IPS-20b (cell line): Measurements from ENCODE around the gene TWNK.

Experiments used
- H3K27ac ChIP-seq: one replicate; pipeline ENCODE4 v1.5.1; 2013; ENCODE audit warnings: low read length
- H3K27me3 ChIP-seq: 2 replicates; pipeline ENCODE4 v1.6.1; 2013; ENCODE audit warnings: mild to moderate bottlenecking, low read length, inconsistent platforms; ENCODE audit not compliant: insufficient read depth
- H3K36me3 ChIP-seq: 2 replicates; pipeline ENCODE4 v1.6.1; 2013; ENCODE audit warnings: low read depth, mild to moderate bottlenecking, inconsistent platforms, low read length, moderate library complexity; ENCODE audit not compliant: insufficient read depth
- H3K4me1 ChIP-seq: 2 replicates; pipeline ENCODE4 v1.6.1; 2013; ENCODE audit warnings: mild to moderate bottlenecking, control low read depth, inconsistent platforms, low read length, moderate library complexity; ENCODE audit not compliant: insufficient read depth
- H3K4me3 ChIP-seq: 2 replicates; pipeline ENCODE4 v1.5.1; 2013; ENCODE audit warnings: mild to moderate bottlenecking, low read length, inconsistent platforms
- H3K9ac ChIP-seq: 2 replicates; pipeline ENCODE4 v1.6.1; 2013; ENCODE audit warnings: low read depth, mild to moderate bottlenecking, inconsistent platforms, low read length, moderate library complexity
- H3K9me3 ChIP-seq: 2 replicates; pipeline ENCODE4 v1.6.1; 2013; ENCODE audit warnings: mild to moderate bottlenecking, low read depth, low read length, inconsistent platforms; ENCODE audit not compliant: insufficient read depth

The TWNK gene

DNA sequence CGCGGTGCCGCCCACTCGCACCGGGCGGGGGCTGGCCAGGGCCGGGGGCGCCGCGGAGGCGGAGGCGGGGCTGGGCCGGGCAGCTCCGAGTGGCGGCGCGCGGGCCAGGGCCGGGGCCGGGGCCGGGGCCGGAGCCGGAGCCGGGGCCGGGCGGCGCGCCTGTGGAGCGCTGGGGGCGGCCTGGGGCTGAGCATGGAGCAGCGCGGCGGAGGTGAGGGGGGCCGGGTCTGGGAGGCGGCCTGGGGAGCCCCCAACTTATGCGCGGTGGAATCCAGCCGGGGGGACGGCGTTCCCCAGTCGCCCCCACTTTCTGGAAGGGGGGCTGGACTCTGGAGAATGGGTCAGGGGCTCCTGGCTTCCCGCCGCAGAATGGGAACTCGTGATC is 12.4 kb downstream of the TWNK start, which contains the start of gene LZTS2:
LZTS2 (plus strand) TSS at position 67 of the 385 bp plus-strand sequence. CDS start 2,731 bp downstream, outside the sequence.
- H3K27ac ChIP-seq, result peak within 1 kb of the TSS; percentile 81
- no peaks in the 10 kb centered on the region for H3K9me3 ChIP-seq
- no peaks in the 10 kb centered on the region for H3K27me3 ChIP-seq
- H3K9ac ChIP-seq, result peak within 1 kb of the TSS; percentile 99
- H3K4me1 ChIP-seq, result peaks cover 23% of the 10 kb centered on the region
- H3K36me3 ChIP-seq, result peaks cover 25% of the 10 kb centered on the region
- H3K4me3 ChIP-seq, result peak within 1 kb of the TSS; percentile 96

- peaks cover 26% of the 10 kb centered on the region for H3K36me3 ChIP-seq
- no peaks in the 10 kb centered on the region for H3K9me3 ChIP-seq
- H3K9ac ChIP-seq, result peak overlapping the region; percentile 99
- peak overlapping the region; percentile 81 for H3K27ac ChIP-seq
- H3K27me3 ChIP-seq, result no peaks in the 10 kb centered on the region
- H3K4me3 ChIP-seq, result peak overlapping the region; percentile 96
- peaks cover 20% of the 10 kb centered on the region for H3K4me1 ChIP-seq
These were observed 13.0 kb downstream of the TWNK start for GRCh38 chr10:101000127-101000914.

DNA sequence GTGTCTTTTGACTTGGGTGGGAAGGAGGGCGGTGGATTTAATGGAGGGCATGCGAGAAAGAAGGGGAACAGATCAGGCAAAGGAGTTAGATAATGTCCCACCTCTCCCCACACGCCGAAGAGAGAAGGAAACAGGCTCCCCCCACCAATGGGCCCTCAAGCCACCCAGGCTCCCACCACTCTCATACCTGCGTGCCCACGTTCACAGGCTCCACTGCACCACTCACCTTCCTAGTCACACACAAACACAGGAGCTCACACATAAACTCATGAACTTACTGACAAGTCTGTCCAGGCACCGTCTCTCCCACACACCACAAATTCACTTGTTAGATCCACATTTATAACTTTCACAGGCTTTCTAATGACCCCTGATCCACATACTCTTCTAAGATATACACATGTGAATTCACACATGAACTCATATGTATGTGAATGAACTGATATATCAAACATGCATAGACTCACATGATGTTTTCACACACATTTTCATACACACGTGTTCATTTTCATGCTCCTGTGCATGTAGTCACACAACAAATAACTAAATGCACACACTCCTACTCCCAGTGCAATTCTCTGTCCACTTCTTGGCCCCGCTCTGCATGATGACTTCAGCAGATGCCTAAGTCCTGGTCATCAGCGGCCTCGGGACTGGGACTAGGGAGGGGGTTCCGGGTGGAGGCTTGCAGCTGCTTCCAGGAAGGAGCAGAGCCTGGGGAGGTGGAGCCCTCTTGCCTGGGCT is 13.7 kb downstream of the TWNK start:
- Histone ChIP-seq H3K27ac (peak overlapping the region; percentile 81), H3K9me3 (no peaks in the 10 kb centered on the region), H3K36me3 (peaks cover 33% of the 10 kb centered on the region), H3K27me3 (no peaks in the 10 kb centered on the region), H3K4me1 (peaks cover 20% of the 10 kb centered on the region), H3K4me3 (peak overlapping the region; percentile 96), H3K9ac (peak overlapping the region; percentile 99; the same call in 1 of the 2 replicates)

DNA sequence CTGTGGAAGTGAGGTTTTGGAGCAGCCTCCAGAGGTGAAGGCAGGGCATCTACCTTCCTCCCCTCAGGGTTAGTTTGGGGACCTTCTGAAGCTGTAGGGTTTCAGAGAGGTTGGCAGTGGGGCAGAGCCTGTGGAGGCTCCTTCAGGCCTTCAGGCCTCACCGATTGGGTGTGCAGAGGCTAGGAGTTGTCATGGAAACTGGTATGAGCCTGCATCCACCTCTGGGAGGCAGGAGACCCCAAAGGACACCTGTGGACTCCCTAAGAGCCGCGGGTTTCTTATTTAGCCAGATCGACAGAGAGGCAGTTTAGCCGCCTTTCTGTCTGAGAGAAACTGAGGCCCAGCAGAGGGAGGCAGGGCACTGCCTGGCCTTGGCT is 14.3 kb downstream of the TWNK start:
- Histone ChIP-seq H3K4me3 (peak overlapping the region; percentile 96; the same call in 1 of the 2 replicates), H3K27ac (no peak overlapping the region), H3K36me3 (peaks cover 39% of the 10 kb centered on the region), H3K9ac (peak overlapping the region; percentile 99; the same call in 1 of the 2 replicates), H3K9me3 (no peaks in the 10 kb centered on the region), H3K27me3 (no peaks in the 10 kb centered on the region), H3K4me1 (peaks cover 15% of the 10 kb centered on the region)

- H3K27me3 ChIP-seq, result no peaks in the 10 kb centered on the region
- H3K36me3 ChIP-seq, result peaks cover 47% of the 10 kb centered on the region
- H3K4me3 ChIP-seq, result no peak overlapping the region
- no peak overlapping the region for H3K9ac ChIP-seq
- H3K4me1 ChIP-seq, result peaks cover 15% of the 10 kb centered on the region
- H3K9me3 ChIP-seq, result no peaks in the 10 kb centered on the region
- no peak overlapping the region for H3K27ac ChIP-seq
These were observed 15.1 kb downstream of the TWNK start for GRCh38 chr10:101002456-101002855.

- Histone ChIP-seq H3K9ac (no peak overlapping the region), H3K36me3 (peaks cover 48% of the 10 kb centered on the region), H3K9me3 (no peaks in the 10 kb centered on the region), H3K4me1 (peaks cover 11% of the 10 kb centered on the region), H3K27ac (no peak overlapping the region), H3K4me3 (no peak overlapping the region), H3K27me3 (no peaks in the 10 kb centered on the region)
These were observed 16.4 kb downstream of the TWNK start for GRCh38 chr10:101003639-101004206.

GRCh38 chr10:101005361-101005760 is 18.0 kb downstream of the TWNK start:
- H3K9me3 ChIP-seq, result no peaks in the 10 kb centered on the region
- H3K27me3 ChIP-seq, result no peaks in the 10 kb centered on the region
- H3K4me3 ChIP-seq, result no peak overlapping the region
- H3K9ac ChIP-seq, result no peak overlapping the region
- peaks cover 48% of the 10 kb centered on the region for H3K36me3 ChIP-seq
- H3K4me1 ChIP-seq, result peaks cover 10% of the 10 kb centered on the region
- no peak overlapping the region for H3K27ac ChIP-seq

GRCh38 chr10:101005869-101006567 is 18.7 kb downstream of the TWNK start:
- Histone ChIP-seq H3K9ac (no peak overlapping the region), H3K9me3 (no peaks in the 10 kb centered on the region), H3K4me1 (peaks cover 4% of the 10 kb centered on the region), H3K27ac (no peak overlapping the region), H3K4me3 (no peak overlapping the region), H3K36me3 (peaks cover 48% of the 10 kb centered on the region), H3K27me3 (no peaks in the 10 kb centered on the region)

GRCh38 chr10:101006593-101007098 is 19.3 kb downstream of the TWNK start:
- H3K4me1 ChIP-seq, result no peaks in the 10 kb centered on the region; the same call in 1 of the 2 replicates
- H3K27ac ChIP-seq, result no peak overlapping the region
- H3K9ac ChIP-seq, result no peak overlapping the region
- peaks cover 48% of the 10 kb centered on the region for H3K36me3 ChIP-seq
- no peak overlapping the region for H3K4me3 ChIP-seq
- no peaks in the 10 kb centered on the region for H3K9me3 ChIP-seq
- no peaks in the 10 kb centered on the region for H3K27me3 ChIP-seq

DNA sequence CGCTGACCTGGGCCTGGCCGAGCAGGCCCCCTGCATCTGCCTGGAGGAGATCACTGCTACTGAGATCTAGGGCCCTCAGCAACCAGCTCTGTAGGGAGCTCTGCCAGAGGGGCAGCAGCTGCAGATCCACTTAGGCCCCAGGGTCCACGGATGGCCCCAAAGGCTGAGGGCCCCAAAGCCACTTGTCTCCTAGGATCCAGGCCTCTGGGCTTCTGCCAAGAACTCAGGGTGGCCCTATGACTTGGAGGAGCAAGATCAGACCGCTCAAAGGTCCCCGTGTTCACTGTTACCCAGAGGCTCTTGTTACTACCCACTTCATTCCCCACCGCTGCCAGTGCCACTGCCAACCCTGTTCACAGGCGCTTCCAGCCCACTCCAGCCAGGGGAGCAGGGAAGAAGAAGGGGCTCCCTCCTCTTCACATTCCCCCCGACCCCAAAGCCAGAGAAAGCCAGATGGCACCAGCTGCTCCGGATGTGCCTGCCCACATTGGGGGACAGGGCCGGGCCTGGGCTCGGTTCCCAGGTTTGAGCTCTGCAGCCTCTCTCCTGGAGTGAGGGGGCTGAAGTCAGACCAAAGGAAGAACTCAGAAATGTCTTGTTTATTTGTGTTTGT is 19.9 kb downstream of the TWNK start:
- Histone ChIP-seq H3K4me3 (no peak overlapping the region), H3K9ac (no peak overlapping the region), H3K27ac (no peak overlapping the region), H3K4me1 (no peaks in the 10 kb centered on the region), H3K9me3 (no peaks in the 10 kb centered on the region), H3K27me3 (no peaks in the 10 kb centered on the region), H3K36me3 (peaks cover 48% of the 10 kb centered on the region)
